Activated gamma-delta T cell treated with anti-CD3 and anti-CD28 coated beads, Interleukin-2, amount 50 U/mL, for 16 hours (primary cell): ENCODE results near the gene CSNK2A1.
"Not testable (repeated sequence)": the region's sequence is repeated elsewhere in the genome, so short reads cannot be mapped to it uniquely, and the experiment has no call there.

Source experiments
- DNase-seq: peaks from one replicate; pipeline ENCODE4 v3.0.0-alpha.2; 2020; ENCODE audit warnings: low read depth

Gene CSNK2A1

GRCh38 chr20:454951-455350 lies 88.6 kb downstream of the CSNK2A1 start:
- DNase-seq, result no peak

- DNase-seq, result not testable (repeated sequence)
These were observed 91.6 kb downstream of the CSNK2A1 start for GRCh38 chr20:452021-452420.

GRCh38 chr20:445514-446336 lies 97.9 kb downstream of the CSNK2A1 start:
- no peak for DNase-seq

GRCh38 chr20:444862-445426 lies 98.6 kb downstream of the CSNK2A1 start:
- no peak for DNase-seq

- DNase-seq, result no peak
These were observed 99.5 kb downstream of the CSNK2A1 start for GRCh38 chr20:444117-444516.

- no peak for DNase-seq
These were observed 100.3 kb downstream of the CSNK2A1 start for GRCh38 chr20:443223-443775.

- DNase-seq, result no peak
These were observed 103.0 kb downstream of the CSNK2A1 start for GRCh38 chr20:440636-441035.

- no peak for DNase-seq
These were observed 103.4 kb downstream of the CSNK2A1 start for GRCh38 chr20:440148-440547.

GRCh38 chr20:438571-439469 lies 104.8 kb downstream of the CSNK2A1 start:
- DNase-seq, result peak; percentile 45

GRCh38 chr20:437787-438486 lies 105.7 kb downstream of the CSNK2A1 start:
- DNase-seq, result no peak

- DNase-seq, result no peak
These were observed 107.1 kb downstream of the CSNK2A1 start for GRCh38 chr20:436476-436875.

GRCh38 chr20:435558-435957 lies 108.0 kb downstream of the CSNK2A1 start:
- no peak for DNase-seq

GRCh38 chr20:434661-435419 lies 108.8 kb downstream of the CSNK2A1 start:
- DNase-seq, result no peak

GRCh38 chr20:434221-434620 lies 109.4 kb downstream of the CSNK2A1 start:
- DNase-seq, result no peak

GRCh38 chr20:433300-433975 lies 110.2 kb downstream of the CSNK2A1 start:
- DNase-seq, result peak; percentile 67

- DNase-seq, result no peak
These were observed 110.8 kb downstream of the CSNK2A1 start for GRCh38 chr20:432677-433299.

- no peak for DNase-seq
These were observed 111.4 kb downstream of the CSNK2A1 start for GRCh38 chr20:432208-432607.

GRCh38 chr20:431012-431904 lies 112.3 kb downstream of the CSNK2A1 start:
- DNase-seq, result no peak
